Measurements from ENCODE around the gene TTLL11.

The TTLL11 gene

GRCh38 chr9:121871431-121872025 lies 221.6 kb downstream of the TTLL11 start:
- DNase-seq, result no peak

- DNase-seq, result no peak
Observed at GRCh38 chr9:121870271-121870670, 222.8 kb downstream of the TTLL11 start.

DNA sequence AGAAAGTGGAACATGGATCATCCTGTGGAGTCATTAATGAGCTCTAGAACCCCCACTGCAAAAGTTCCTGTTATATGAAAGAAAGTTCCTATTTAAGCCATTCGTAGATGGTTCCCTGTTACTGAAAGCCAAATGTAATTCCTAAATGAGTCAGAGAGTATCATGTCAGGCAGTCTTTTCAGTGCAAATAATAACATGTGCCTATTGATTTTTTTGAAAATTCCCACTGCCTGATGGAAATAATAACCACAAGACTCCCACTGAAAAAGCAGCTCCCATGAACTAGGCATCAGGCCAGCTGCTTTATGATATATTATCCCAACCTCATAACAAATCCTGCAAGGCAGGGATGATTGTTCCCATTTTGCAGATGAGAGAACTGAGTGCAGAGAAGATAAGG lies 224.5 kb downstream of the TTLL11 start:
- DNase-seq, result no peak

- no peak for DNase-seq
Observed at GRCh38 chr9:121866927-121867326, 226.2 kb downstream of the TTLL11 start.

DNA sequence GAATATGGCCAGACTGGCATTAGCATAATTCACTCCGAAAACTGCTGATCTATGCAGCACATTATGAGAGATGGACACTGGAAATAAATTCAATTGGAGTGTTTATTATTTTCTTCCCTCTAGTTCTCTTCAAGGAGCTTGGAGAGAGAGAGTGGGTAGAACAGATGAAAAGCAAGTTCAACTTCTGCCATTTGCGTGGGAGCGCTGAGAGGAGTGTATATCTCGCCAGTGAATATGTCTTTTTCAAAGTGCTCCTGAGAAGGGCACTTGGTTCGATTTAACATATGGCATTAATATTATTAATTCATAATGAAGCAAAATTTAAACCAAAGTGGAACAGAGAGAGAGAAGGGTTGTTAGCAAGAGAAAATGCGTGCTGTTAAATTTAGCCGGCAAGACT lies 227.2 kb downstream of the TTLL11 start:
- DNase-seq, result no peak

- no peak for DNase-seq
Observed at GRCh38 chr9:121865060-121865459, 228.0 kb downstream of the TTLL11 start.

- DNase-seq, result no peak
Observed at GRCh38 chr9:121863955-121864354, 229.2 kb downstream of the TTLL11 start.

DNA sequence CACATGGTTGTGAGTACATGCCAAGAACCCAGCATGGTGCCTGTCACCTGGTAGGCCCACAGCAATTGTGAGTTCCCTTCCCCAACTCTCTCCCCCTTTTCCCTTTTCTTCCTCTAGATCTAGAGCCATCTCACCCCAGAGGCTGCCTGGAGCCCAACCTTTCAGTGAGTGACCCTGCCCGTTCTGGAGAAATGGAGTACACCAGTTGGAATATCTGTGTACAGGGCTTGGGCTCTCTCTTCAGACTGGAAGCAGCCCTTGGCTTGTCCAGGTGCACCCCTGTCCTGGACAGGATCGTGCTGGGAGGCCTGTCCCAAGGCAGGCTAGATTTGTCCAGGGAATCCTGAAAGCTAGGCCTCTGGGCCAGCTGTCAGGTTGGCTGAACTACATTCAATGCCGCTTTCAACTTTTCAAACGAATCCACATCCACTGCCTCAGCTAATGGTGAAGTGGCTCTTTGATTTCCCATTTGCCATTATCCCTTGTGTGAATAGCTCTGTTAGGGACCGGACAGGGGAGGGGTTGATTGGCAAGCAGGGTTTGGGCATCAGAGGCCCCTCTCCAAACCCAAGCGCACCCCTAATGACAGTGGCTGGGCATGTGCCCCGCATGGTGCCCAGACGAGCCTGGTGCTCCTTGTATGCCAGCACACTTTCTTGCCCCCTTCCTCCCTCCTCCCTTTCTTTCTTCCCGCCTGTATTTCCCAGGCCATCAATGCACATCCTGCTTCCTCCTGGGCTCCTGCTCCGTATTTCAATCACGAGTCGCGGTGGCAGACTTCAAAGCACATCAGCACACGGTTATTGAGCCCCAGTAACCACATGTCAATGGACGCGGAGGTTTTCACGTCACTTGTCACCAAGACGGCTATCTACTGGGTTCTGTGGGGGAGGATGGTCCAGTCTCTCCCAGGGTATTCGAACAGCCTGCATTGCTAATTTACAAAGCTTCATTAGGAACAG lies 230.5 kb downstream of the TTLL11 start:
- no peak for DNase-seq

DNA sequence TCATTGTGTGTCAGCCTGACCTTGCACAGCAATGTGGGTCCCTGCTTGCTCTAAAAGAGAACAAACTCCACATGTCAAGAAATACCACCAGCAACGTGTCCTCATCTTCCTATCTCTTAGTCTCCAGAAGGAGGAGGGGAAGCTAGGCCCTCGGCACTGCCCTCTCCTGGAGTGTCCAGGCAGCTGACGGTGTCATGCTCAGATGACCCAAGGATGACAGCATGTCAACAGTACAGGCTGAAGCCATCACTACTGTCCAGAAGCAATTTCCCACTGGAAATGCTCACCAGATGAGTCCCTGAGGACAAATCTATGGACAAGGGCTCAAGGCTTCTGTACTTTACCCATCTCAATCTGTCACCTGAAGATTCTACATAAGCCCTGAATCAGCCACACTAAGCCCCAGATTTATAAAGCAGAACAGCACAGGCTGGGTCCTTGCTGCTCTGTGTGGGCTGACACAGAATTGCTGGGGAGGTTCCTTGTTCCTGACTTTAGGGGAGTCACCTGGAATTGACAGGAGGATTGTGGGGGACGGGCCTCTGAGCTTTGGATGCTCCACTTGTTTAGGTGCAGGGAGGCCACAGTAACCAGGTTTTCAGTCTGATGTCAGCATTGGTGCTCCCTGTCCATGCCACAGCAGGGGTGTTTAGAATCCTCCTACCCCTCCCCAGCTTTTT lies 231.5 kb downstream of the TTLL11 start:
- no peak for DNase-seq

DNA sequence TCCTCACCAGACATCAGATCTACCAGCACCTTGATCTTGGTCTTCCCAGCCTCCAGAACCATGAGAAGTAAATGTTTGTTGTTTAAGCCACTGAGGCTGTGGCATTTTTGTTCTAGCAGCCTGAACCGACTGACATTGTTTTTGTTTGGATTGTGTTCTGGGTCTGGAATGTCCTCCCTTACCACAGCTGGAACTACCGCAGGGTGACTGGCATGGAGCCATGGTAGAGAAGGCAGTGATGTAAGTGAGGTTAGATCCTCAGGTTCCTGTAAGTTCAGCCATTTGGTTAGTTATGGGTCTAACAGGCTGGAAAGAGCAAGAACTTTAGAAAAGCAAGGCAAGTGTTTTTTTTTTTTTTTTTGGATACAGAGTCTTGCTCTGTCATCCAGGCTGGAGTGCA lies 232.4 kb downstream of the TTLL11 start:
- DNase-seq, result no peak

GRCh38 chr9:121860213-121860612 lies 232.9 kb downstream of the TTLL11 start:
- no peak for DNase-seq

DNA sequence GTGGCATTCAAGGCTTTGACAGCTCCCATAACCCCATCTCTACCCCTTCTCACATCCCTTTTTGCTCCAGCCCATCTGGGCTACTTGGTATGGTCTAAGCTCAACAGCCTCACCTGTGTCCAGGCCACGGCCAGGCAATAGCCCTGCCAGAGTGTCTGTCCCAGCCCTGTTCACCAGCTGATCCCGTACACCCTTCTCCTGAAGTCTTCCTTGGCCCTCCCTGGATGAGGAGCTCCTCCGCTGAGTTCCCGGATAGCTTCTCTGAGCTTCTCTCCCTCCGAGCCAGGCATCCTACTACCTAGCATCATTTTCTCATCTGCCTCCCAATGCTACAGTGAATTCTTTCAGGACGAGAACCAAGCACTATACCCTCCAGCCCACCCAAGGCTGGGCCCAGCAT lies 233.5 kb downstream of the TTLL11 start:
- DNase-seq, result no peak

- no peak for DNase-seq
Observed at GRCh38 chr9:121858788-121859187, 234.3 kb downstream of the TTLL11 start.

DNA sequence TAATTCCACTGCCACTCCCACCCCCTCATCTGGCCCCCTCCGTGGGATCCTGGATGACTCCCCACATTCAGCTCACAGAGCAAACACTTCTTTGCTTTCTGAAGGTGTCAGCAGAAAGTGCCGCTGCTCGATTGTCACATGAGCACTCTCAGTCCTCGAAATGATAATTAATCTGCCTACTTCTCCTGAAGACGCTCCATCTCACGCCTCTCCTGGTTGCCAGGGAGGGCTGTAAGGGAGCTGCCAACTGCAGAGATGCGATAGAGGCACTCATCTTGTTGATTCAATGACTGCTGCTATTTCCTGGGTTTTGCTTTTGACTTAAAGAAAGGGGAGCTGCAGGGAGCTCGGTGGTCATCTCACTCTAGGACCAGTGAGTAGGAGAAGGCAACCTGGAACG lies 235.2 kb downstream of the TTLL11 start:
- no peak for DNase-seq

DNA sequence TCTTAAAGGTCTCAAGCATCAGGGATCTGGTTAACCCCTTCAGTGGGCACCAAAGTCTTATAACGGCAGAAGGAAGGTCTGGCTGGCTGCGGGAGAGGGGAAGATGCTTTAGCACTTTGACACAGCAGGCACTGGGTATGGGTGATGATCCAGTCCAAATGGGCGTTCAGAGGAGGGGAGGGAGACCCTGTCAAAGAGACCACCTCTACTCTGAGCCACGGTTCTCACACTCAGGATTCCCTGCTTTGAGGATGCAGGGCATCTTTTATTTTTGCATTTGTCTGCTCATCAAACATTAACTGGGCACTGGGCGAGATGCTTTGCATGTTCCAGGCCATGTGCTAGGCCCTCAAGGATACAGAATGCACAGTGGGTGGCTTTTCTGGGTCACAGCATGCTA lies 237.6 kb downstream of the TTLL11 start:
- no peak for DNase-seq

- DNase-seq, result no peak
Observed at GRCh38 chr9:121853617-121854395, 239.3 kb downstream of the TTLL11 start.

DNA sequence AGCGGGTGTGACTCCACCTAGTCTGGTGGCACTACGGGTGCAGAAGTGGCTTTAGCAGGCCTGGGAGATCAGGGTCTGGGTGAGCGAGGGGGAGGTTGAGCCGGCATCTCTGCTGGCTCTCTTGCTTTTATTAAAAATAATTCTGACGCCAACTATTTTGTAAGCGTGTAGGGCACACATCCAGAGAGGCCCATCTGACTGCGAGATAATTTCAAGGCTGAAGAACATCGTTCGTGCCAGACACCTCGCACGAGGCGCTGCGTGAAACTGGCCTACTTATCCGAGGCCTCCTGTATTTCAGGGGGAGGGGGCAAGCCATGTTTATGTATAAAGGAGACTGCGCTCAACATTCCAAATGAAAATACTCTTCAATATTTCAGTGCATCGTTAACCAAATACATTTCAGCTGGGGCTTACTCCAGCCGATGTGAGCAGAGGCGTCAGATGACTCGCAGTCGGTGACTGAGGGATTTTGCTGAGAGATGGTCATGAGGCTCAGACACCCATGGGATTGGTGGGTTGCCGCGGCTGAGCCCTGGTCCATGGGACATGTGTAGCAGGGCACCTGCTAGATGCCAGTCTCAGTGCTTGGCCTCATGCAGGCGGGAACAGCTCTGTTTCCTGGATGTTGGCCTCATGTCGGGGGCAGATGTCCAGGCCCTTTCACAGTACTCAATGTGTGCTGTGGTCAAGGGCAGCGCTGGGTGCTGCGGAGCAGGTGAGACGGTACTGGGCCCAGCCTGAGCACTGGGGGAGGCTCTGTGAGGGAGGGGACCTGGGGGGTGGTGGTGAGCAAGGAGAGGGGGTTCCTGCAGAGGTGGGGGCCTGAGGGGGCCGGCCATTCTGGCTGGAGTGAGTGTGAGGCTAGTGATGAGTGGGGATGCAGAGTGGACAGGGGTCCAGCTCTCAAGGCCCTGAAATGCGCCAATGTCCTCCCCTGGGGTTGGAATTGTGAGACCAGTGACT lies 240.2 kb downstream of the TTLL11 start:
- no peak for DNase-seq

DNA sequence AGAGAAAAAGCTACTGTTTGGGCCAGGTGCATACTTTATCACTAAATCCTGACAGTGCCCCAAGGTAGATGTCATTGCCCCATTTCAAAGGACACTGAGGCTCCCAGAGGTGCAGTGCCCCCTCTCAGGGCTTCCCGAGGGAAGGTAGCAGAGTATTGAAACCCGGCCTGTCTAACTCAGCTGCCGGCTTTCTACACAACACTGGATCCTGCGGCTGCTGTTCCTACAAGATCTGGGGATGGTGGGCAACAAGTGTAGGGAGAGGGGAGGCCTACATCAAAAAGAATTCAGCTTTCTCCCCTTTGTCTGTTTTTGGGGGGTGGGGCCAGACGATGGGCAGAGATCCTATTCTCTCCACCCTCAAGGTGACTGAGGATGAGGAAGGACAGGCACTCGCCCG lies 240.9 kb downstream of the TTLL11 start:
- no peak for DNase-seq

- DNase-seq, result no peak
Observed at GRCh38 chr9:121851641-121852091, 241.4 kb downstream of the TTLL11 start.

- no peak for DNase-seq
Observed at GRCh38 chr9:121850366-121850765, 242.7 kb downstream of the TTLL11 start.

- no peak for DNase-seq
Observed at GRCh38 chr9:121849554-121849953, 243.6 kb downstream of the TTLL11 start.

DNA sequence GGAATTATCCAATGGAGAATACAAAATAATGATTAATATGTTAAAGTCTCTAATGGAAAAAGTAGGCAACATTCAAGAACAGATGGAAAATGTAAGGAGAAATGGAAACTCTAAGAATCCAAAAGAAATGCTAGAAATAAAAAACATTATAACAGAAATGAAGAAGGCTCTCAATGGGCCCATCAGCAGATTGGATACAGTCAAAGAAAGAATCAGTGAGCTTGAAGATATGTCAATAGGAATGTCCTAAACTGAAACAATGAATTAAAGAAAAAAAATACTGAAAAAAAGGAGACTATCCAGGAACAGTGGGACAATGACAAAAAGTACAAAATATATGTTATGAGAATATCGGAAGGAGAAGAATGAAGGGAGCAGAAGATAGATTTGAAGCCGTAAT lies 248.5 kb downstream of the TTLL11 start:
- no peak for DNase-seq

Measured in activated CD4-positive, CD25-positive, alpha-beta regulatory T cell (primary cell).